GM19099 (cell line): ENCODE measurements around the gene TAF4B.

ENCODE experiments used
- POLR2A ChIP-seq: IDR thresholded peaks from 3 replicates; pipeline ENCODE4 v1.6.1; 2011; ENCODE audit warnings: low read depth; ENCODE audit not compliant: insufficient read length; ENCODE audit errors: extremely low read depth

TAF4B gene

DNA sequence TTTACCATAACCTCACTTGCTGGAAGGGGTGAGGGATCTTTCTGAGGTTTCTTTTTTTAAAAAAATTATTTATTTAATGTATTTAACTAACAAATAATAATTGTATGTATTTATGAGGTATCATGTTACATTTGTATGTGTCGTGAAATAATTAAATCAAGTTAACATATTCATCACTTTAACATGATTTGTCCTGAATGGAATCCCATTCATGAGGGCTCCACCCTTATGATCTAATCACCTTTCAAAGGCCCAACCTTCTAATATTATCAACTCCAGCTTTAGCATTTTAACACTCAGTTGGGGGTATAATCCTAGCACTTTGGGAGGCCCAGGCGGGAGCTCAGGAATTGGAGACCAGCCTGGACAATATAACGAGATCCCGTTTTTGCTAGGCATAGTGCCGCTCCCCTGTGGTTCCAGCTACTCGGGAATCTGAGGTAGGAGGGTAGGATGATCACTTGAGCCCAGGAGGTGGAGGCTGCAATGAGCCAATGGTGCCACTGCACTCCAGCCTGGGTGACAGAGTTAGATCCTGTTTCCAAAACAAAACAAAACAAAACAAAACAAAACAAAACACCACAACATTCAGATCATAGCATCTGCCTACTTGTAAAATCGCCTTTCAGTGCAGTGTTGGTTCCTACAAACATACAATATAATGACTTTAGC is 1.1 kb upstream of the TAF4B start:
- no peak for TF ChIP-seq POLR2A

DNA sequence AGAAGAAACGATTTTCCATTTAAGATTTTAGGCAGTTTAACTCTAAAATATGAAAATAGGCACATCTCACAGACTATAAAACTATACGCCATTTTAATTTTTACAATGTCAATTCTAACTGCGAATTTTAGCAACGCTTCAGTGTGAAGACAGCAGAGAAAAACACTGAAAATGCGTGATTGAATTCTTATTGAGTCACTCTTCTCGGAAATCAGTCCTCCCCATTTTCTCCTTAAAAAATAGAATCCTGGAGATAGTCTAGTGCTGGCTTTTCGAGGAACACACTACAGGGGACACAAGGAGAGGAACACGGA is 373 bp upstream of the TAF4B start:
- no peak for TF ChIP-seq POLR2A

DNA sequence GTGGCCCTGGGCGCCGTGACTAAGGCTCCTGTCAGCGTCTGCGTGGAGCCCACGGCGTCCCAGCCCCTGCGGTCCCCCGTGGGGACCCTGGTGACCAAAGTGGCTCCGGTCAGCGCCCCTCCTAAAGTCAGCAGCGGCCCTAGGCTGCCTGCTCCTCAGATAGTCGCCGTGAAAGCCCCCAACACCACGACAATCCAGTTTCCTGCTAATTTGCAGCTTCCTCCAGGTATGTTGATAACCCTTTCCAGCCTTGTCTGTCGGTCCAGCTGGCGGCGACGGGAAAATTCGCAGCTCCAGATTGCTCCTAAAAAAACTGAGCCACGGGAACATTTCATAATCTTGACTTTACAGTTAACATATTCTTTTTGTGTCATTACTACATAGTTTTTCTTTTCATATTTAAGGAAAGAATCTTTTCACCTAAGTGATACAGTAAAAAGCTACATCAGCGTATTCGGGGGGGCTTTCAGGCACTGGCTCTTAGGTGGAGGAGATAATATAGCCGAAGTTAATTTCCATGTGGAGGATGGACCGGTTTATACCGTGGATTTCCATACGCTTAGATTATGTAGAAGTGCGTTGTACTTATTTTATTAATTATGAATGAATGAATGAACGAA is 916 bp downstream of the TAF4B start:
- no peak for TF ChIP-seq POLR2A

DNA sequence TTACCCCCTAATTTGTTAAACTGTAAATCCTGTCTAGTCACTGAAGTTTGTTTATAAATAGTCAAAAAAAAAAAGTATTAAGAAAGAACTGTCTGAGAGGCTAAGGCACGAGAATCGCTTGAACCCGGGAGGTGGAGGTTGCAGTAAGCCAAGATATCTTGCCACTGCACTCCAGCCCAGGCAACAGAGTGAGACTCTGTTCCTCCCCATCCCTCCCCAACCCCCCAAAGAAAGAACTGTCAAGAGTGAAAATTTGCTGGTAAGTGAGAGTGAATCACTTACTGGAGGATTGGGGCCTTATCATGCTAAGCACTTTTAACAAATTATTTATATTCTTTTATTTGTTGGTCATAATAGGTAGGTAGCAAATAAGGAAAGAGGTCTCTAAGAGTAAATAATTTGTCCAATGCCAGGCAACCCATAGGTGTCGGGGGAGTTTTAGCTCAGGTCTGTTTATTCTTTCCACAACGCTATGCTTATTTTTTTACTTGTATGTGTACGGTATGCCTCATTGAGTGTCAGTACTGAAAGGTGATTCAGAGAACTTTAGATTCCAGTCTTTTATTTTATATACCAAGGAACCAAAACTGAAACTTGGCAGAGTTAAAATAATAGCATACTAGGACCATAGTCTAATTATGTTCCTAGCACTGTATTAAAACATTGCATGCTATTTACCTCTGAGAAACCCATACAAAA is 2.5 kb downstream of the TAF4B start:
- TF ChIP-seq POLR2A: no peak

DNA sequence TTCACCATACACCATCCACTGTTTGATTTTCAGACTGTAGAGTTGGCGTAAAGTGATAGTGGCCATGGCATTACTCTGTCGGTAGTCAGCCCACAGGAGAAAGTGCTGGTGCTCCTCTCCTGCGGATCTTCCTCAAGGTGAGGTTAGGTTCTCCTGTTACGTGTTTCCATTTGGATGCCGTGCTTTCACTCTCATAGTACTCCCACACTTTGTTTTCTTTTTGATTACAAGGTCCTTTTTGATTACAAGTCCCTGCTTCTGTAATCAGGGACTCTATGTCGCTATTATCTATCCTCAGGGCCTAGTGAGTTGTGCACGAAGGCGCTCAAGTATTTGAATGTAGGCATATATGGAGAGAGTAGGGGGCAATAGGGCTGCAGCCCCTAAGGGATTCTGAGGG is 4.3 kb downstream of the TAF4B start:
- TF ChIP-seq POLR2A: no peak

DNA sequence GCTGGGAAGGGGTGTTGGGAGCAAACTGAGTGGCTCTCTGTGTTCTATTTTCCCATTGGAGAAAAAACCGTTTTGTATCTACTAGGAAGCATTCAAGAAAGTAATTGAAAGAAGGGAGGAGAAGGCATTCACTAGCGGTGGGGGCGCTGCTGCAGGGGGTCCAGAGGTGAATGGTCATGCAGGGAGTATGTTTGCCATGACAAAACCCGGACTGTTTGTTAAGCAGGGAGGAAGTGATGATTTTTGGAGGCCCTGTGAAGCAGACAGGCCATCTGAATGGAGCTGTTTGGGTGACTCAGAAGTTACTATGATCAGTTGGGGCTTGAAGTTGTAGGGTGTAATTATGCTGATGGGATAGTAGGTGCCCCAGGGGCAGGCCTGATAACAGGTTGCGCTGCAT is 7.0 kb downstream of the TAF4B start:
- no peak for TF ChIP-seq POLR2A

DNA sequence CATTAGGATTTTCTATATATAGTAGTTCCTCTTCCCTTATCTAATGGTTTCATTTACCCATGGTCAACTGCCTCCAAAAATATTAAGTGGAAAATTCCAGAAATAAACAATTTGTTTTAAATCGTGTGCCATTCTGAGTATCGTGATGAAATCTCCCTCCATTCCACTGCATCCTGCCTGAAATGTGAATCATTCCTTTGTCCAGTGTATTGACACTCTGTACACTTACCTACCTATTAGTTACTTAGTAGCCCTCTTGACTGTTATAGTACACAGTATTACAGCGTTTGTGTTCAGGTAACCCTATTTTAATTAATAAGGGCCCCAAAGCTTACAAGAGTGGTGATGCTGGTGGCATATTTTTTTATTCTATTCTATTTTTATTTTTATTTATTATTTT is 26.2 kb downstream of the TAF4B start:
- no peak for TF ChIP-seq POLR2A

DNA sequence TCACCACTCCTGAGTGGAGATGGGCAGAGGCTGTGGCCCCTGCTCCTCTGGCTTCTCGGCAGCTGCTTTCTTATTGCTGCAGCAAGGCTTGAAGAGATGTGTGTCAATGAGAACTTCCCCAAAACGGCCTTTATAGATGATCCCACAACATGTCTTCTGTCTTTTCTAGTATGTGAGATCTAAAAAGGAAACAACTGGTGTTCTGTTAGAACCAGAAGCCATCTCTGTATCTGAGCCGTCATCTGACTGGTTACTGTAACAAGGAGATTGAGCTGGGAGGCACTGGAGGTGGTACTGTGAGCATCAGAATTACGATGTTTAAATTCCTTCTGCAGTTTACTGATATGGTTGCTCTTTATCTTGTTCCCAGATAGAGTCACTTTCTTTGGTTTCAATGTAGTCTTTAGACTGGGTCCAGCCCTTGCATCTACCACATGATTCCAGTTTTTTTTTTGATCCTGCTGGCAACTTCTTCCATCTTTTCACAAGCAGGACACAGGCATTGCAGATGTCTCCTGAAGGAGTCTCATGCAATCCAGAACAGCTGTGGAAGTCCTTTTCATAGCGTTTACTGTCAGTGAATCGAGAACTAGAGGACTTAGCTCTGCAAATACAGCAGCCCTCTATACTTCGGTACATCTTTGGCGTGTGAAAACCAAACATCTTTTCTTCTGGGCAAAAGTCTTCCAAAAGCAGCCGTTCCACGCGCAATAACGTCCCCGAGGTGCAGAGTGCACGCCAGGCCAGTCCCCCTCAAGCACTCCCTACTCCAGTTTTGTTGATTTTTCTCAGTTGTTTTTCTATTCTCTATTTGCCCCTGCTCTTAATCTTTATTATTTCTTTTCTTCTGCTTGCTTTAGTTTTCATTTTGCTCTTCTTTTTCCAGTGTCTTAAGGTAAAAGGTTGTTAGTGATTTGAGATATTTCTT is 29.7 kb downstream of the TAF4B start:
- TF ChIP-seq POLR2A: no peak

DNA sequence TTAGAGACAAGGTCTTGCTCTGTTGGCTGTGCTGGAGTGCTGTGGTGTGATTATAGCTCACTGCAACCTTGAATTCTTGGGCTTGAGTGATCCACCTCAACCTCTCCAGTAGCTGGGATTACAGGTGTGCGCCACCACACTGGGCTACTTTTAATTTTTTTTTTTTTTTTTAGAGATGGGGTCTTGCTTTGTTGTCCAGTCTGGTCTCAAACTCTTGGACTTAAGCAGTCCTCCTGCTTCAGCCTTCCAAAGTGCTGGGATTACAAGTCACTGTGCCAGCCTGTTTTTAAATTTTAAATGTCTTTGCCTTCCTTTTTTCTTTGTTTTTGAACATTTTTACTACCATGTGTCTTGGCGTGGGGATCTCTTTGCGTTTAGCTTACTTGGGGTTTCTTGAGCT is 32.5 kb downstream of the TAF4B start:
- TF ChIP-seq POLR2A: no peak

DNA sequence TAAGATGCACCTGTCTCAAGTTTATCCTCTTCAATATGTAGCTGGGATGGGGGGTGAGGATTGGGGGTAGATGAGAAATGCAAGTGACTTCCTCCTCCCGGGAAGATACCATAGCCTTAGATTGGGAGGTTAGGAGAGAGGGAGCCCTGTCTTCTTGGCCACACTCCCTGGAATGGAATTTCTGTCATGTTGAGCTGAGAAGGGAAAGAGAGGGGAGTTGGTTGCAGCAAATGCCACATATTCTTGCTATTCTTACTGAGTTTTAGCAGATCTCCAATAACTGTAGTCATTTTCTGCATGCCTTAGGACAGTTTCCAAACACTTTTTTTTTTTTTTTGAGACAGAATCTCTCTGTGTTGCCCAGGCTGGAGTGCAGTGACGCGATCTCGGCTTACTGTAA is 35.9 kb downstream of the TAF4B start:
- no peak for TF ChIP-seq POLR2A

DNA sequence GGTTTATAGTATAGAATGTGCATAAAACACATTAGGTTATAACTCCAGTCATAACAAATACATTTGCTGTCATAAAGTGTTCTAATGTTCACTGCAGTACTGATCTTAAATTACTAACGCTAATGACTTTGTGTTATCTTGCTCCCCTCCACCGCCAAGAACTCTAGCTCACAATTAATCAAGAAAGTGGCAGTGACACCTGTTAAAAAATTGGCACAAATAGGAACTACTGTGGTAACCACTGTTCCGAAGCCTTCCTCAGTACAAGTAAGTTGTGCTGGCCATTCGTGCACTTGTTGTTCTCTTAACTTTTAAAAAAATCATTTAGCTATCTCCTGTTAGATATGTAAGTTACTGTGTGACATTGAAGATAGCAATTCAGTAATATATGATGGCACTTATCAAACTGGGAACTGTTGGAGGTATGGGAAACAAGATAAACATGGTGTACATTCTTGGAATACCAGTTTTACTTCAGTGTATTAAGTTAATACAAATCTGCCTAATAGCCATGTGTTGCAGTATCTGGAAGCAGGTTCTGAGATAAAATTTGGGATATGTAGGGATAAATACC is 41.2 kb downstream of the TAF4B start:
- TF ChIP-seq POLR2A: no peak

DNA sequence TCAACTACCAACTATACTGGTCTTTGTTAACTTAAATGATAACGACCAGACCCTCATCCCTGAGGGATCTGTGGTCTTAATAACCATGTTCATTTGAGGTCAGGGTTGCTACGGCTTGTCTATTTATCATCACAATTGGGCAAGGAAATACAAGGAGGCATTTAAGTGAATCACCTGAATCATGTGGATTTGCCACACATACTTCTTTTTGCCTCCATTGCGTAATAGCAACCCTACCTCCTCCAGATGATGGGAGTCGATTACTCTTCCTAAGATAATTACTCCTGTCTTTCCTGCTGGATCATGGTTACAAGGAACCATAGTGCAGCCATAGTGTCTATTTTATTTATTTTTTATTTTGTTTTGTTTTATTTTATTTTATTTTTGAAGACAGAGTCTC is 42.2 kb downstream of the TAF4B start:
- no peak for TF ChIP-seq POLR2A

DNA sequence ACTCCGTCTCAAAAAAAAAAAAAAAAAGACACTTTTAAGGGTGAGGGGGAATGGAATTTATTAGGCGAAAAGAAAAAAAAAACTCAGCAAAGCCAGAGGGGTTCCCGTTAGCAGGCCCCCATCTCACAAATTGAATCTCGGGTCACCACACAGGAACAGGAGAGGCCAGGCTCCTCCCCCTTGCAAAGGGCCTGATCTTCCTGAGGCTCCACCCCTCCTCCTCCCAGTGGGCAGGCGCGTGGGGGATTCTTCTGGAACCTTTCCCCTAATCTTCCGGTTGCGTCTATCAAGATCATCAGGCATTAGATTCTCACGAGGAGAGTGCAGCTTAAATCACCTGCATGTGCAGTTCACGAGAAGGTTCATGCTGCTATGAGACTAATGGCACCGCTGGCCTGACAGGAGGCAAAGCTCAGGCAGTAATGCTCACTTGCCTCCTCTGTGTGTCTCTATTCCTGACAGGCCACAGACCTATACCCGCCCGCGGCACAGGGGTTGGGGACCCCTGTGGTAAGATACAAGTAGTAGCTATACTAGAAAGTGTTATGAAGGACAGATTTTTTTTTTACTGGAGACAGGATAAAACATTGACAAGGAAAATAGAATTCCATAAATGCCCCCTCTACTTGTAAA is 45.8 kb downstream of the TAF4B start:
- TF ChIP-seq POLR2A: no peak

DNA sequence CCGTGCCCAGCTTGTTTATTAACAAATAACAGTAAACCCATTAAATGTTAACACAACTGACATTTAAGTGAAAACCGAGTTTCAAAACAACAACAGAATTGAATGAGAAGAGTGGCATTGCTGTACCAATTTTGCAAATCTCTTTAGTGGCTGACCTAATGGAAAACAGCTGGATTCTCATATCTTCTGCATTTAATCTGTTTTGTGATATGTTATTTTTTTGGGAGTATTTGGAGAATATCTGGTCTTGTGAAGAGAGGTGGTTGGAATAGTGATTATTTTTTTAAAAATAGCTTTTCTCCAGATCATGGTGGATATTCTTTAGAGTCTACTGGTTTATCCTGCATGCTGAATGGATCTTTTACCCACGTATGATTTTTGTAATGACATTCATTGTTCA is 51.1 kb downstream of the TAF4B start:
- TF ChIP-seq POLR2A: no peak

DNA sequence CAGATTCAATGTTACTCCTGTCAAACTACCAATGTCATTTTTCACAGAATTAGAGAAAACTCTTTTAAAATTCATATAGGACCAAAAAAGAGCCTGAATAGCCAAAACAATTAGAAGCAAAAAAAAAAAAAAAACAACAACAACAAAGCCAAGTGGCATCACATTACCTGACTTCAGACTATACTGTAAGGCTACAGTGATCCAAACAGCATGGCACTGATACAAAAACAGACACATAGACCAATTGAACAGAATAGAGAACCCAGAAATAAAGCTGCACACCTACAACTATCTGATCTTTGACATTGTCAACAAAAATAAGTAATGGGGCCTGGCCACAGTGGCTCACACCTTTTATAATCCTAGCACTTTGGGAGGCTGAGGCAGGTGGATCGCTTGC is 53.2 kb downstream of the TAF4B start:
- TF ChIP-seq POLR2A: no peak
